K562 (cell line): Measurements from ENCODE around the gene NEU1. TPM values are rescaled to one million over a fixed set of nuclear protein-coding genes. Genes with fewer than 3 reads are reported as not detected.

Experiments used
- ATAC-seq: fragments of 200-7000 bp; cut with Tn5 transposase; 3 replicates; pipeline ENCODE4 v1.9.1; 2020; ENCODE audit warnings: moderate library complexity
- BruUV-seq: library from RNA; stranded (reverse); fragments of 400-500 nt; replicated peaks from 2 replicates; lab custom pipeline; 2021; lab: Mats Ljungman, UMichigan
- CTCF ChIA-PET: fragments of 300-600 bp; formaldehyde crosslinking; extraction: SDS; loops from one replicate; lab custom pipeline; 2021; ENCODE audit warnings: low intra/inter-chr PET ratio; lab: Yijun Ruan, JAX
- POLR2A ChIA-PET: fragments of 300-600, 350-650 bp; sonication (Branson Sonifier 250); formaldehyde crosslinking; extraction: SDS; loops from one replicate; lab custom pipeline; 2021; ENCODE audit warnings: antibody characterized with exemption, inconsistent platforms; lab: Yijun Ruan, JAX
- DNase-seq, 4 experiments: peaks; one replicate each; pipeline versions ENCODE4 v3.0.0 to v3.0.0-alpha.2; 2011 to 2018; ENCODE audit warnings: low spot score in 3 of 4, mixed read lengths in 3 of 4; ENCODE audit errors: extremely low read depth in 1 of 4
- FAIRE-seq: peaks from 2 replicates; lab custom pipeline; 2011; peaks lifted over from hg19 to GRCh38; lab: Jason Lieb, UNC
- H2AFZ ChIP-seq: 2 replicates; pipeline ENCODE4 v1.6.0; 2011; ENCODE audit warnings: low read depth, low read length, control low read depth, inconsistent platforms
- H3K27ac ChIP-seq: fragments of 200-600 bp; 3 replicates; pipeline ENCODE4 v1.8.0; 2011; ENCODE audit warnings: low read depth, mild to moderate bottlenecking, control low read depth, inconsistent platforms, low read length, moderate library complexity, mixed read lengths; ENCODE audit errors: extremely low read depth
- H3K27me3 ChIP-seq, 2 experiments: fragments of 300-600 bp in 1 of 2; 2 replicates in 1 of 2; 3 replicates in 1 of 2; pipeline versions ENCODE4 v1.6.0 to v1.8.0; 2011; ENCODE audit warnings: inconsistent platforms in 2 of 2, low read length in 2 of 2, mild to moderate bottlenecking in 1 of 2, mixed read lengths in 1 of 2, moderate library complexity in 1 of 2; ENCODE audit not compliant: control insufficient read depth in 2 of 2, insufficient read depth in 2 of 2
- H3K36me3 ChIP-seq: fragments of 300-600 bp; 3 replicates; pipeline ENCODE4 v1.8.0; 2011; ENCODE audit warnings: mild to moderate bottlenecking, low read length, inconsistent platforms; ENCODE audit not compliant: control insufficient read depth, insufficient read depth
- H3K4me1 ChIP-seq, 2 experiments: fragments of 200-600 bp in 1 of 2; replicated peaks in 1 of 2; 2 replicates in 1 of 2; 3 replicates in 1 of 2; pipeline versions ENCODE4 v1.5.1 to v1.8.0; 2011; ENCODE audit warnings: inconsistent platforms in 2 of 2, low read length in 2 of 2, mild to moderate bottlenecking in 1 of 2, mixed read lengths in 1 of 2, moderate library complexity in 1 of 2; ENCODE audit not compliant: control insufficient read depth in 2 of 2, insufficient read depth in 2 of 2
- H3K4me2 ChIP-seq: 2 replicates; pipeline ENCODE4 v1.6.1; 2011; ENCODE audit warnings: low read length, control low read depth, inconsistent platforms, mixed read lengths; ENCODE audit not compliant: insufficient read depth
- H3K4me3 ChIP-seq: fragments of 200-600 bp; sonication (generic), shearing (Covaris generic); 2 replicates; pipeline ENCODE4 v1.5.1; 2016; ENCODE audit warnings: control low read depth, inconsistent platforms
- H3K79me2 ChIP-seq: fragments of 200-600 bp; 3 replicates; pipeline ENCODE4 v1.8.0; 2011; ENCODE audit warnings: low read length, inconsistent platforms; ENCODE audit not compliant: control insufficient read depth, insufficient read depth
- H3K9ac ChIP-seq, 2 experiments: 2 replicates each; pipeline versions ENCODE4 v1.6.0 to v1.6.1; 2011; ENCODE audit warnings: low read depth in 2 of 2, low read length in 2 of 2, control low read depth in 1 of 2, inconsistent platforms in 1 of 2, mild to moderate bottlenecking in 1 of 2, mixed read lengths in 1 of 2; ENCODE audit not compliant: insufficient read depth in 1 of 2
- H3K9me1 ChIP-seq: one replicate; pipeline ENCODE4 v1.6.0; 2011; ENCODE audit warnings: inconsistent platforms, mild to moderate bottlenecking, low read length, moderate library complexity; ENCODE audit not compliant: control insufficient read depth, insufficient read depth
- H3K9me3 ChIP-seq: replicated peaks from 2 replicates; pipeline ENCODE4 v1.5.1; 2011; ENCODE audit warnings: low read depth, low read length, inconsistent platforms; ENCODE audit not compliant: control insufficient read depth, insufficient read depth
- H4K20me1 ChIP-seq: replicated peaks from 2 replicates; pipeline ENCODE4 v1.6.1; 2011; ENCODE audit warnings: low read length, inconsistent platforms, mixed read lengths; ENCODE audit not compliant: control insufficient read depth, insufficient read depth
- NR2C2 ChIP-seq, 2 experiments: fragments of 200-800 bp in 1 of 2; sonication (Bioruptor generic) in 1 of 2; sonication (generic) in 1 of 2; formaldehyde crosslinking in 1 of 2; IDR thresholded peaks; 2 replicates each; pipeline versions ENCODE4 v1.6.1 to v1.8.0; 2016 to 2022; ENCODE audit warnings: mild to moderate bottlenecking in 1 of 2, missing compliant biosample characterization in 1 of 2, missing genetic modification characterization in 1 of 2, missing genetic modification reagents in 1 of 2
- RFX1 ChIP-seq: fragments of 450-650 bp; IDR thresholded peaks from 2 replicates; pipeline ENCODE4 v1.6.1; 2016; ENCODE audit warnings: mild to moderate bottlenecking, moderate library complexity
- SRSF3 ChIP-seq: fragments of 200-400 bp; formaldehyde crosslinking; IDR thresholded peaks from 2 replicates; pipeline ENCODE4 v1.6.1; 2016; ENCODE audit warnings: mild to moderate bottlenecking, low read length, moderate library complexity; ENCODE audit not compliant: insufficient read depth
- ZNF609 ChIP-seq: sonication (generic); formaldehyde crosslinking; IDR thresholded peaks from 2 replicates; pipeline ENCODE4 v1.8.1; 2023; ENCODE audit warnings: missing genetic modification reagents, mild to moderate bottlenecking, borderline replicate concordance
- whole genome bisulfite sequencing: fragments of 100-300 bp; shearing (Covaris generic); methylation state at CpG from one replicate; pipeline ENCODE4 v1.1.6; 2016; ENCODE audit warnings: low coverage, mixed read lengths; ENCODE audit not compliant: insufficient coverage; ENCODE audit errors: missing lambda C conversion rate; 5-methylcytosine and 5-hydroxymethylcytosine counted together
- in situ Hi-C: fragments of 300-500 bp; cut with MboI; formaldehyde crosslinking; loops from 4 replicates; pipeline ENCODE4 v1.15.0; 2018; ENCODE audit warnings: inconsistent platforms, mixed read lengths
- intact Hi-C: fragments of 100-400 bp; cut with micrococcal nuclease; formaldehyde crosslinking; loops from 2 replicates; pipeline ENCODE4 v1.14.2; 2022
- polyA plus RNA-seq, 8 experiments: library from polyadenylated mRNA; depleted of rRNA in 4 of 8; stranded (reverse) in 5 of 8; unstranded in 3 of 8; fragments of >200 nt; fragmentation: Nextera tagmentation in 2 of 8; fragmentation: Illumina TruSeq in 1 of 8; extraction: Ambion mirVana in 2 of 8; extraction: Trizol in 1 of 8; gene quantifications; 2 replicates each; pipeline versions ENCODE4 v1.2.1 to v1.2.3, GENCODE V29; 2011 to 2014; ENCODE audit warnings: inconsistent platforms in 1 of 8, missing spikeins in 1 of 8
- total RNA-seq, 7 experiments: library from RNA; depleted of rRNA in 6 of 7; stranded (reverse); fragments of >200 nt in 6 of 7; fragmentation: Illumina TruSeq in 2 of 7; extraction: Trizol in 2 of 7; gene quantifications; 2 replicates each; pipeline versions ENCODE4 v1.2.1 to v1.2.3, GENCODE V29; 2011 to 2021; ENCODE audit warnings: low replicate concordance in 1 of 7

The NEU1 gene
- total and polyA plus RNA-seq, 9 of the 15 experiments (the other 6 are each of a cell fraction or from before 2014, with no cell fraction given) = 14.8 to 67.8 (median 51.0) TPM

- Histone ChIP-seq H3K27ac (no peak overlapping the region), H3K4me1 (peaks cover 11 to 20% of the 10 kb centered on the region in 2 experiments), H3K9ac (peak overlapping the region in 1 of 2 experiments; percentile 37; a peak in 1 of 4 replicates), H3K4me3 (no peak overlapping the region), H3K36me3 (no peaks in the 10 kb centered on the region), H3K9me1 (no peaks in the 10 kb centered on the region), H3K9me3 (no peaks in the 10 kb centered on the region), H3K79me2 (no peaks in the 10 kb centered on the region), H3K4me2 (no peak overlapping the region), H3K27me3 (no peaks in the 10 kb centered on the region), H4K20me1 (no peaks in the 10 kb centered on the region), H2AFZ (peak overlapping the region; percentile 37; the same call in 1 of the 2 replicates)
- in situ Hi-C loops (no loop called here), intact Hi-C loops (no loop called here)
- WGBS = 58% methylated on average over 11 of the region's 11 CpGs
- no peak for FAIRE-seq
- ChIA-PET POLR2A (interaction anchor here (0.5 to 1.6 kb wide), 3 partner anchors 10 to 1217 kb away, joined by 4 to 6 read pairs (median 4); no protein-coding TSS in a partner anchor), CTCF (interaction anchor here (0.7 kb wide), 1 partner anchor 31 kb away, joined by 4 read pairs; no protein-coding TSS in a partner anchor)
- ATAC-seq = no peak
- no peak for DNase-seq
- TF ChIP-seq ZNF609 (CRISPR knock-in tag) (peak; percentile 63; the same call in 1 of the 2 replicates), SRSF3 (no peak), RFX1 (peak; percentile 54), NR2C2 (CRISPR knock-in tag; IDR thresholded peaks at IDR 0.05) (0 out of 2 replicates have a peak, but pooled peaks have one; percentile 23), NR2C2 (tag; IDR thresholded peaks at IDR 0.05) (no peak)
- no TSS peak for BruUV-seq
Measured at GRCh38 chr6:31911826-31912585, 49.4 kb upstream of the NEU1 start.
